ENCODE results near the gene ARPC5. TPM values are rescaled to one million over a fixed set of nuclear protein-coding genes. Genes with fewer than 3 reads are reported as not detected.

The ARPC5 gene
- total RNA-seq, 4 donors from 2014 or later = 10.8 to 14.6 (median 13.0) TPM

- no peak for DNase-seq
- Histone ChIP-seq H3K4me1 (no peaks in the 10 kb centered on the region), H3K36me3 (no peaks in the 10 kb centered on the region), H3K27me3 (no peaks in the 10 kb centered on the region), H3K9me3 (no peaks in the 10 kb centered on the region), H3K4me3 (no peak overlapping the region), H3K27ac (no peak overlapping the region)
- in situ Hi-C loops (cut with MboI; ENCODE audit: low sequenced_read_pairs in 4 of 4) (no loop called here), intact Hi-C loops (cut with DNase I; ENCODE audit: low total_unique reads) (no loop called here)
- ATAC-seq = no peak
- TF ChIP-seq CTCF (IDR thresholded peaks at IDR 0.05 in 4 of 5, conservative IDR thresholded peaks at IDR 0.05 in 1 of 5) (no peak), POLR2A (IDR thresholded peaks at IDR 0.05) (no peak)
Measured at GRCh38 chr1:183675883-183676585, 40.5 kb upstream of the ARPC5 start.

GRCh38 chr1:183675381-183675780 lies 39.8 kb upstream of the ARPC5 start:
- TF ChIP-seq CTCF (IDR thresholded peaks at IDR 0.05 in 4 of 5, conservative IDR thresholded peaks at IDR 0.05 in 1 of 5) (no peak), POLR2A (IDR thresholded peaks at IDR 0.05) (no peak)
- H3K27me3 ChIP-seq = no peaks in the 10 kb centered on the region
- intact Hi-C loops (cut with DNase I; ENCODE audit: low total_unique reads) (no loop called here), in situ Hi-C loops (cut with MboI; ENCODE audit: low sequenced_read_pairs in 4 of 4) (no loop called here)
- H3K4me1 ChIP-seq = no peaks in the 10 kb centered on the region
- H3K9me3 ChIP-seq = no peaks in the 10 kb centered on the region
- DNase-seq = no peak
- ATAC-seq = no peak
- H3K27ac ChIP-seq = no peak overlapping the region
- H3K4me3 ChIP-seq = no peak overlapping the region
- H3K36me3 ChIP-seq = no peaks in the 10 kb centered on the region

GRCh38 chr1:183674886-183675285 lies 39.3 kb upstream of the ARPC5 start:
- DNase-seq (no peak), ATAC-seq (no peak)
- H3K9me3 ChIP-seq = no peaks in the 10 kb centered on the region
- no peaks in the 10 kb centered on the region for H3K27me3 ChIP-seq
- TF ChIP-seq CTCF (IDR thresholded peaks at IDR 0.05 in 4 of 5, conservative IDR thresholded peaks at IDR 0.05 in 1 of 5) (no peak), POLR2A (IDR thresholded peaks at IDR 0.05) (no peak)
- H3K27ac ChIP-seq = no peak overlapping the region
- H3K4me3 ChIP-seq = no peak overlapping the region
- intact Hi-C loops (cut with DNase I; ENCODE audit: low total_unique reads) = no loop called here
- in situ Hi-C loops (cut with MboI; ENCODE audit: low sequenced_read_pairs in 4 of 4) = loop anchor here in 1 of 4 donors (25.0 kb wide), 1 partner anchor 362 kb away; the partner anchor contains the start of gene COLGALT2
- H3K36me3 ChIP-seq = no peaks in the 10 kb centered on the region
- no peaks in the 10 kb centered on the region for H3K4me1 ChIP-seq

- no peak overlapping the region for H3K27ac ChIP-seq
- in situ Hi-C loops (cut with MboI; ENCODE audit: low sequenced_read_pairs in 4 of 4) = loop anchor here in 1 of 4 donors (25.0 kb wide), 1 partner anchor 363 kb away; the partner anchor contains the start of gene COLGALT2
- intact Hi-C loops (cut with DNase I; ENCODE audit: low total_unique reads) = no loop called here
Measured at GRCh38 chr1:183674339-183674738, 38.8 kb upstream of the ARPC5 start.

More at GRCh38 chr1:183674339-183674738, 38.8 kb upstream of the ARPC5 start:
- Histone ChIP-seq H3K27me3 (no peaks in the 10 kb centered on the region), H3K4me3 (no peak overlapping the region), H3K4me1 (no peaks in the 10 kb centered on the region), H3K9me3 (no peaks in the 10 kb centered on the region), H3K36me3 (no peaks in the 10 kb centered on the region)
- TF ChIP-seq POLR2A (IDR thresholded peaks at IDR 0.05) (no peak), CTCF (IDR thresholded peaks at IDR 0.05 in 4 of 5, conservative IDR thresholded peaks at IDR 0.05 in 1 of 5) (no peak)
- ATAC-seq = peak in 1 of 2 donors; percentile 53
- peak; percentile 5 to 18 for DNase-seq

All from gastrocnemius medialis (tissue), 4 donors.